HK-2 (cell line): ENCODE measurements around the gene APOBEC3F.

ENCODE experiments used
- DNase-seq: peaks from one replicate; pipeline ENCODE4 v3.0.0-alpha.2; 2018; ENCODE audit not compliant: unreplicated experiment

The APOBEC3F gene

DNA sequence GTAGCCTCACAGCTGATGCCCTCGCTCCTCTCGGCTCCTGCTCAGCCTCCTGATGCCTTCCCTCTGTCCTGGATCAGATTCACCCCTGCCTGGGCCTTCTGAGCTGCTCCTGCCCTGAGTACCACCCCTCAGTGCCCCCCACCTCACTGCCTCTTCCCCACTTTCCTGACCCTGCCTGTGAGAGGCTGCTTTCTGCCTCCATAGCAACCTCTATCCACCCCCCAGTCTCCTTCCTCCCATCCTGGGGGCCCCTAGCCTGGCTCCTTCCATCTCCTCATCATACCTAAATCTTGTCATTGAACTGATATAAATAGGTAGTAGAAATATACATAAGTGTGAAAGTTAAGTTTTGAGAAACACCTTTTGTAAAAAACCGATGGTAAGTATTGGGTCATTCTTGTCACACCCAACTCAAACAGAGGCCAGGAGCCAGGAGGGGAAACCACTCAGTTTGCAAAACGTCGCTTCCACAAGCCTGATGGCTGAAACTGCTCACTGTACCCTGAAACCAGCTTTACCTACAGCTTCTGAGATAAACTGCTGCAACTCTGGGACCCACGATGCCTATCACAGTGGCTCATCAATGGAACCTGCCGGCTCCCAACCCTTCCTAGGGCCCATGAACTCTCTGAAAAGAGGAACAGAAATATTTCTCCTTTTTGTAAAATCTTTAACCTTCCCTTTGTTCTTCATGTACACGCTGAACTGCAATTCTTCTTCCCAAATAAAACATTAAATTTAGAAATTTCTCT, 51.6 kb downstream of the APOBEC3F start:
- no peak for DNase-seq

- no peak for DNase-seq
Measured at GRCh38 chr22:39094717-39095389, 54.2 kb downstream of the APOBEC3F start.

- DNase-seq, result no peak
Measured at GRCh38 chr22:39095971-39096370, 55.3 kb downstream of the APOBEC3F start.

DNA sequence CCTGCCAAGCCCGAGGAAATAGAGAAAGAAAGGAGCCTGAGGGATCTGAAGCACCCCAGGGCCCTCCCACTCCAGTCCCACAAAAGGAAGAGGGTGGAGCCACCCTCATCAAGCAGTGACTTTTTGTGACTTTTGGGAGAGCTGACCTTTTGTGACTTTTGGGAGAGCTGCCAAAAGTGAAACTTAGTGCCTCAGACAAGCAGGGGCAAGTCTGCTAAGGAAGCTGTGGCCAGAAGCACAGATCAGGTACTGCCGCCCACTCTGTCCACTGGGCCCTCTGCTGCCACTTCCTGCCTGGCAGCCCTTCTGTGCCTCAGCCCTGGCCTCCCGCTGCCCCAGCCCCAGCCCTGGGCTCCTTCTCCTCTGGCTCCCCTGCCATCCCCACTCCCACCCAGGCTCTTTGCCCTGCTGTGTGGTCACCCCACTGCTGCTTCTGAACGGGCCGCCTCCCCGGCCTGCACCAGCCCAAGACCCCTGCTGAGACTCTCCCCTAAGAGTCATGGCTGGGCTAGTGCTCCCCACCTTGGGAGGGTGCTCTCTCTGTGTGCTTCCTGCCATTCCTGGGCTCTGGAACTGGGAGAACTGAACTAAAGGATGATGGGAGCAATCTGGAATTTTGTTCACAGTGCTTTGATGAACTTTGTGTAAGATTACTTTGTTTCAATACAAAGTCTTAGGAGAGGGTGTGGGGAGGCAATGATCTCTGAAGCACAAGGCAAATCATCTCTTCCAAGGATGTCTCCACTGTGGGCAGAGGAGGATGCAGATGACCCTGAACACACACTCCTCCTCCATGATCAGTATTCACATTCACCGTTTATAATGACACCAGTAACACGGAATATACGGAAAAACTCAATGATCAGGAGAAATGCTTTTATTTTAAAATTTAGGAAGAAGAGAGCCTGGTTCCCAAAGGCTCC, 56.7 kb downstream of the APOBEC3F start, which contains the start of gene APOBEC3H:
TSS of gene APOBEC3H (plus strand) at position 147 of the 923 bp plus-strand sequence. CDS start 3,035 bp downstream, outside the sequence.
- no peak for DNase-seq

DNA sequence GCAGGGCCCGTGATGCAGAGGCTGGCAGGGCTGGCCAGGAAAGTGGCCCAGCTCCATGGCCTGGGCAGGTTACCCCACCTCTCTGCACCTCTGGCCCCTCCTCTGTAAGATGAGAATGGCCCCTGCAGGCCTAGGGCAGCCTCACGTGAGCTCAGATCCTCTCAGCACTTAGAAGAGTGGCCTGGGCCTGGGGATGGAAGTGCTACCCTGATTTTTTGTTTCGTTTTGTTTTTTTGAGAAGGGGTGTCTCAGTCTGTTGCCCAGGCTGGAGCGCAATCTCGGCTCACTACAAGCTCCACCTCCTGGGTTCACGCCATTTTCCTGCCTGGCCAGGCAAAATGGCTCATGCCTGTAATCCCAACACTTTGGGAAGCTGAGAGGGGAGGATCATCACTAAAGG, 57.4 kb downstream of the APOBEC3F start:
- no peak for DNase-seq

DNA sequence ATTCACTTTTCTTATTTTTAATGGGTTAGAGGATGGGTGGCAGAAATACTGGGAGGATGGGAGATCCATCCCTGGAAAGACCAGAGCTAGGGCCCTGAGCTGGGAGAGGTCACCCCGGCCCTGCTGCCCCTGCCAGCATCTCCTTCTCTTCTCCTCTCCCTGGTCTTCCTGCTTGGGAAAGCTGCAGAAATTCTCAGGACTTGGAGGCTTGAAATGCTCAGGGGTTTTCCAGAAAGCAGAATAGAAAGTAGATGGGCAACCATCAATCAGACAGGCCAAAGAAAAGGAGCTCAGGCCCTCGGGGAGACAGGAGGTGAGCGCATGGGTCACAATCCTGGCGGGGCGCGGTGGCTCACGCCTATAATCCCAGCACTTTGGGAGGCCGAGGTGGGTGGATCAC, 57.9 kb downstream of the APOBEC3F start:
- DNase-seq, result no peak

DNA sequence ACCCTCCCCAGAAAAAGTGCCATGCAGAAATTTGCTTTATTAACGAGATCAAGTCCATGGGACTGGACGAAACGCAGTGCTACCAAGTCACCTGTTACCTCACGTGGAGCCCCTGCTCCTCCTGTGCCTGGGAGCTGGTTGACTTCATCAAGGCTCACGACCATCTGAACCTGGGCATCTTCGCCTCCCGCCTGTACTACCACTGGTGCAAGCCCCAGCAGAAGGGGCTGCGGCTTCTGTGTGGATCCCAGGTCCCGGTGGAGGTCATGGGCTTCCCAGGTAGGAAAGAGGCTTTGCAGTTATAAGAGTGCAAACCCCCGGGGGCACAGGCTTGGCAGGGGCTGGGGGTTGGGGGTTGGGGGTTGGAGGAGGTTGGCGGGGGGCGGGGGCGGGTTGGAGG, 60.6 kb downstream of the APOBEC3F start:
- no peak for DNase-seq

GRCh38 chr22:39103431-39103830, 62.8 kb downstream of the APOBEC3F start:
- DNase-seq, result no peak
